BLaER1 treated with 17β-estradiol and CSF1 and Interleukin-3, amounts not matched to agents 10 nM and 100 nM (cell line): ENCODE results near the gene SNX22.
"Not testable (repeated sequence)": the region's sequence is repeated elsewhere in the genome, so short reads cannot be mapped to it uniquely, and the experiment has no call there.

Experiments used
- H3K27ac ChIP-seq, 11 experiments: shearing (Covaris generic); formaldehyde crosslinking; 2 replicates each; pipeline ENCODE4 v1.8.1; 2022
- H3K27me3 ChIP-seq, 11 experiments: shearing (Covaris generic); formaldehyde crosslinking; 2 replicates each; pipeline ENCODE4 v1.8.1; 2022
- H3K36me3 ChIP-seq, 11 experiments: shearing (Covaris generic); formaldehyde crosslinking; 2 replicates each; pipeline ENCODE4 v1.8.1; 2022
- H3K4me1 ChIP-seq, 10 experiments: shearing (Covaris generic); formaldehyde crosslinking; 2 replicates each; pipeline ENCODE4 v1.8.1; 2022
- H3K4me2 ChIP-seq, 11 experiments: shearing (Covaris generic); formaldehyde crosslinking; 2 replicates each; pipeline ENCODE4 v1.8.1; 2022
- H3K4me3 ChIP-seq, 10 experiments: shearing (Covaris generic); formaldehyde crosslinking; 2 replicates each; pipeline ENCODE4 v1.8.1; 2022
- H3K9ac ChIP-seq, 11 experiments: shearing (Covaris generic); formaldehyde crosslinking; 2 replicates each; pipeline ENCODE4 v1.8.1; 2022
- H3K9me3 ChIP-seq, 11 experiments: shearing (Covaris generic); formaldehyde crosslinking; replicated peaks in 1 of 11; 2 replicates each; pipeline ENCODE4 v1.8.1; 2022
- H4K20me1 ChIP-seq, 11 experiments: shearing (Covaris generic); formaldehyde crosslinking; 2 replicates each; pipeline ENCODE4 v1.8.1; 2022
- Cebpa-rat ChIP-seq, 11 experiments: shearing (Covaris generic); IDR thresholded peaks; 2 replicates each; pipeline ENCODE4 v1.8.1; 2022

The SNX22 gene

DNA sequence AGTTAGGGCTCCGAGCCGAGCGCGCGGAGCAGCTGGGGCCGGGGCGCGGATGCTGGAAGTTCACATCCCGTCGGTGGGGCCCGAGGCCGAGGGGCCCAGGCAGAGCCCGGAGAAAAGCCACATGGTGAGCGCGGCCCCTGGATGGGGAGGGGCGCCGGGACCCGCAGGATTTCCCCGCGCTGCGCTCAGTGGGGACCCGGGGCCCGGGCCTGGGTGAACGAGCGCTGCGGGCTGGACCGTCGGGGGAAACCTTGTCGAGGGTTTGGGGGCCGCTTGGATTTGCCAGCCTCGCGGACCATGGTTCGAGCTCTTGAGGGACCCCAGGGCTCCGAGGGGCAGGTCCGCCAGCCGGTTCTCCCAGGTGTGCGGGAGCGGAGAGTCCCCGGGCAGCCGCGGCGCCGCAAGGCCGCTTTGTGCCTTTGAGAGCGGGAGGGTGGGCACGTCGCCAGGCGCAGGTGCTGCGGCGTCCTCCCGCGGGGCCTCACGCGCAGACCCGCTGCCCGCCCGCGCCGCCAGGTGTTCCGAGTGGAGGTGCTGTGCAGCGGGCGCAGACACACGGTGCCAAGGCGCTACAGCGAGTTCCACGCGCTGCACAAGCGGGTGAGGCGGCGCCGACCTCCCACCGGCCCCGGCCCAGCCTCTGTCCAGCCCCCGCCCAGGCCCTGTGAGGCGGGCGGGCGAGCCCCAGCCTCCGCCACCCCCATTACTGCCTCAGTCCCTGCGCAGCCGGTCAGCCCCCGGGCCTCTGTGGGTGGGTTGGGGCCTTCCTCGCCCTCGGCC is at the start of gene SNX22:
Gene SNX22 (plus strand): TSS at position 5 of the 780 bp plus-strand sequence. CDS start 45 bp downstream, at position 50.
- Histone ChIP-seq H4K20me1 (peaks cover 29 to 75% (median 42%) of the 10 kb centered on the region in 11 experiments; a peak in 21 of 22 replicates), H3K36me3 (peaks cover 27 to 33% (median 30%) of the 10 kb centered on the region in 11 experiments), H3K4me2 (peak within 1 kb of the TSS; percentile 86 to 100 (median 98)), H3K27ac (peak within 1 kb of the TSS in 10 of 11 experiments; percentile 23 to 88 (median 74); a peak in 19 of 22 replicates), H3K9ac (peak within 1 kb of the TSS; percentile 70 to 91 (median 83)), H3K4me1 (peaks cover 32 to 69% (median 50%) of the 10 kb centered on the region in 10 experiments), H3K4me3 (peak within 1 kb of the TSS; percentile 58 to 95 (median 81)), H3K9me3 (no peaks in the 10 kb centered on the region), H3K27me3 (peaks cover 0 to 22% (median 0%) of the 10 kb centered on the region in 11 experiments; a peak in 5 of 22 replicates)
- no peak for TF ChIP-seq Cebpa-rat (IDR thresholded peaks at IDR 0.05)

DNA sequence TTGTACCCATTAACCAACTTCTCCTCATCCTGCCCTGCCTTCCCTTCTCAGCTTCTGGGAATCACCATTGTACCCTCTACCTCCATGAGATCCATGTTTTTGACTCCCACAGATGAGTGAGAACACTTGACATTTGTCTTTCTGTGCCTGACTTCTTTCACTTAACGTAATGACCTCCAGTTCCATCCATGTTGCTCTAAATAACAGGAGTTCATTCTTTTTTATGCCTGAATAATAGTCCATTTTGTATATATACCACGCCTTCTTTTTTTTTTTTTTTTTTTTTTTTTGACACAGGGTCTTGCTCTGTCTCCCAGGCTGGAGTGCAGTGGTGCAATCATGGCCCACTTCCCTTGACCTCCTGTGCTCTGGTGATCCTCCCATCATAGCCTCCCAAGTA is 49.0 kb upstream of the SNX22 start:
- H3K9ac ChIP-seq = no peak overlapping the region
- peaks cover 18 to 100% (median 93%) of the 10 kb centered on the region in 11 experiments; a peak in 19 of 22 replicates for H4K20me1 ChIP-seq
- H3K27ac ChIP-seq = no peak overlapping the region; a peak in 2 of 22 replicates
- peaks cover 0 to 12% (median 8%) of the 10 kb centered on the region in 11 experiments; a peak in 16 of 22 replicates for H3K9me3 ChIP-seq
- peaks cover 13 to 51% (median 29%) of the 10 kb centered on the region in 11 experiments; a peak in 20 of 22 replicates for H3K36me3 ChIP-seq
- H3K27me3 ChIP-seq = no peaks in the 10 kb centered on the region
- peaks cover 33 to 100% (median 56%) of the 10 kb centered on the region in 10 experiments for H3K4me1 ChIP-seq
- no peak for TF ChIP-seq Cebpa-rat (IDR thresholded peaks at IDR 0.05)
- no peak overlapping the region for H3K4me3 ChIP-seq
- H3K4me2 ChIP-seq = peak overlapping the region in 3 of 11 experiments; percentile 21 to 94 (median 90); a peak in 4 of 22 replicates

DNA sequence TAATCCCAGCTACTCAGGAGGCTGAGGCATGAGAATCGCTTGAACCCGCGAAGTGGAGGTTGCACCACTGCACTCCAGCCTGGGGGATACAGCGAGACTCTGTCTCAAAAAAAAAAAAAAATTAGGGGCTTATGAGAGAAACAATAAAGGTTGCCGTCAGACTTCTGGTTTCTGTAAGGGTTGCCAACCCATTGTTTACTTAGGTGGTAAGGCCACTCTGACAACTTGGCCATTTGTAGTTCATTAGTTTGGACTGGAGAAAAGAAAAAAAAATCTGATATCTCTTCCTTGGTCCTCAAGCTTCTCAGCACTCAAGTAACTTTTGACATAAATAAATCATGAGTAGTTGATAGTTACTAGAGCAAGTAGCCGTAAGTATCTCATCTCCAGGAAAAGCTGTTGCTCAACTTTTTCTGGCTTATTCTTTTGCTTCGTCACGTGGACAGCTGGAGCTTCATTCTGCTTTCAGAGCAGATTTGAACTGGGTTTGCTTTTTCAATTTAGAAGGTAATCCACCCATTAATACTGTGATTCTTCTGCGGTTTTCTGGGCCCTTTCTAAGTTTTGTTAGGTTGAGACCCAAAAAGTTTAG is 46.3 kb upstream of the SNX22 start:
- peak overlapping the region in 10 of 11 experiments; percentile 8 to 94 (median 46); a peak in 18 of 22 replicates for H3K4me2 ChIP-seq
- H3K36me3 ChIP-seq = peaks cover 13 to 38% (median 23%) of the 10 kb centered on the region in 11 experiments; a peak in 19 of 22 replicates
- H3K9ac ChIP-seq = peak overlapping the region in 5 of 11 experiments; percentile 27 to 74 (median 65); a peak in 11 of 22 replicates
- H4K20me1 ChIP-seq = peaks cover 34 to 100% (median 88%) of the 10 kb centered on the region in 11 experiments; a peak in 21 of 22 replicates
- peaks cover 21 to 99% (median 48%) of the 10 kb centered on the region in 10 experiments for H3K4me1 ChIP-seq
- no peaks in the 10 kb centered on the region for H3K27me3 ChIP-seq
- H3K27ac ChIP-seq = peak overlapping the region in 10 of 11 experiments; percentile 1 to 81 (median 52); a peak in 14 of 22 replicates
- peak in 2 of 11 experiments; percentile 16 to 38; a peak in 1 of 22 replicates for TF ChIP-seq Cebpa-rat (IDR thresholded peaks at IDR 0.05)
- H3K4me3 ChIP-seq = peak overlapping the region in 1 of 10 experiments; percentile 12; a peak in 2 of 20 replicates
- peaks cover 0 to 12% (median 8%) of the 10 kb centered on the region in 11 experiments; a peak in 16 of 22 replicates for H3K9me3 ChIP-seq

DNA sequence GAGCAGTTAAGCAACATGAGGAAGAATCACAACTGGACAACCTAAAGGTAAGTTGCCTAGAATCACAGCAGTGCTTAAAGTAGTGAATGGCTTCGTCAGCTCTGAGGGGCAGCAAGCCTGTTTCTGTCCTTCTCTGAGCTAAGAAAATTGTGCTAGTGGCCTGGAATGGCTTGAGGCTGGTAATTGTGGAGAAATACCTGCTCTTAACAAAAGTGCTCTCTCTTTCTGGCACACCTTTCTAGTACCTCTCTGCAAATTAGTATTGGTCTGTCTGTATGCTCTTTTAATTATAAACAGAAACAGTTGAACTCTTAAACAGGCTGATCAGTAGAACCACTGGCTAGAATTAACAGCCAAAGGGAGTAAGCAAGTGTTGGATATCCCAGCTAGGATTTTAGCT is 44.2 kb upstream of the SNX22 start:
- peak overlapping the region in 5 of 11 experiments; percentile 4 to 94 (median 85); a peak in 7 of 22 replicates for H3K4me2 ChIP-seq
- H3K9ac ChIP-seq = peak overlapping the region in 1 of 11 experiments; percentile 20; a peak in 1 of 22 replicates
- H4K20me1 ChIP-seq = peaks cover 47 to 100% (median 90%) of the 10 kb centered on the region in 11 experiments; a peak in 21 of 22 replicates
- H3K27me3 ChIP-seq = no peaks in the 10 kb centered on the region
- H3K27ac ChIP-seq = peak overlapping the region in 4 of 11 experiments; percentile 1 to 76 (median 13); a peak in 4 of 22 replicates
- H3K36me3 ChIP-seq = peaks cover 12 to 36% (median 20%) of the 10 kb centered on the region in 11 experiments; a peak in 20 of 22 replicates
- H3K4me1 ChIP-seq = peaks cover 36 to 99% (median 58%) of the 10 kb centered on the region in 10 experiments
- H3K4me3 ChIP-seq = no peak overlapping the region
- TF ChIP-seq Cebpa-rat (IDR thresholded peaks at IDR 0.05) = no peak
- peaks cover 0 to 9% (median 7%) of the 10 kb centered on the region in 11 experiments; a peak in 16 of 22 replicates for H3K9me3 ChIP-seq

DNA sequence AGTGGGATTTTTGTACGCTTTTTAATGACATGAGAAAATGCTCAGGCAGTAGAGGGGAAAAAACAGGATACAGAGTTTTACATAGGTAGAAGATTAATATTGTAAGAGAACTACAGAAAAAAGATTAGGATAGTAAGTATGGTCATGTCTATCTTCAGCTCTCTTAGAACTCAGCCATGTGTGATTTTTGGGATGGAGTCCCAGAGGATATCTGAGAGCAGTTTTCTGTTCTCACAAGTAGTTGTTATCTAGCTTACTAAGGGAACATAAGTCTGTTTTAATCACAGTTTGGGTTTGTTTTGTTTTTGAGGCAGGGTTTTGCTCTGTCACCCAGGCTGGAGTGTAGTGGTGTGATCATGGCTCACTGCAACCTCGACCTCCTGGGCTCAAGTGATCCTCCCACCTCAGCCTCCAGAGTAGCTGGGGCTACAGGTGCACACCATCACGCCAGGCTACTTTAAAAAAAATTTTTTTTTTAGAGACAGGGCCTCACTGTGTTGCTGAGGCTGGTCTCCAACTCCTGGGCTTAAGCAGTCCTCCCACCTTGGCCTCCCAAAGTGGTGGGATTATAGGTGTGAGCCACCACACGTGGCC is 41.3 kb upstream of the SNX22 start:
- H3K27me3 ChIP-seq, H3K9me3 ChIP-seq, H3K4me3 ChIP-seq: not testable (repeated sequence)
- peaks cover 33 to 56% (median 39%) of the 10 kb centered on the region in 11 experiments for H3K36me3 ChIP-seq
- peaks cover 47 to 98% (median 81%) of the 10 kb centered on the region in 11 experiments; a peak in 21 of 22 replicates for H4K20me1 ChIP-seq
- H3K9ac ChIP-seq = peak overlapping the region in 2 of 11 experiments; percentile 5 to 44; a peak in 2 of 22 replicates
- peaks cover 29 to 97% (median 56%) of the 10 kb centered on the region in 10 experiments for H3K4me1 ChIP-seq
- peak overlapping the region; percentile 36 to 82 (median 60) for H3K4me2 ChIP-seq
- H3K27ac ChIP-seq = peak overlapping the region in 6 of 11 experiments; percentile 28 to 46 (median 36); a peak in 9 of 22 replicates

DNA sequence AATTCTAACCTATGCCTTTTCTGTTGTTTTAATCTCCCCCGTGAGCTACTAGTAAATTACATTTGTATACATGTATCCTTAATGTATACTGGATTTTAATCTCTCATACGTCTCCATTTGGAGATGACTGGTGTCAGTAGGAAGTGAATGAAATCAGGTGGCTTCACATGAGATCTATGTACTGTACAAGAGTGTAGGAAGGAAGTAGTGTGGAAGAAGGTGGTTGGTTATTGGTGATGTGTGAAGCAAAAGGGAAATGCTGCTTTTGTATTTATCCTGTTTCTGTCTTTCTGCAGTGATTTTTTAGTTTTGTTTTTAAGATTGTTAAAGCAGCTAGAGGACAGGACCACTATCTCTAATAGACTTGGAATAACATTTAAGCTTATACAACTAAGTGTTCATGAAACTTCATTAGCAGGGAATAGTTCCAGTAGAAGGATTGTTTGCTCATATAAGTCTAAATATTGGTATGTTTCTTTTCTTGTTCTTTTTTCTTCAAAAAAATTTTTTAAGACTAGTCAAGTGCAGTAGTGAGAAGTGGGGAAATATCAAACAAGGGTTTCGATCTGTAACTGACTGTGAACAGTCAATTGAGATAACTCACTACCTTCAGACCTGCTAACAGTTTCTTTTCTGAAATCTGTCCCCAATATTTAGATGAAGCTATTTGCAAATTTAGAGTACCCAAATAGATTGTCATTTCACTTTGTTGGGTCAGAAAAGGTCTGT is 40.4 kb upstream of the SNX22 start:
- peak overlapping the region in 2 of 11 experiments; percentile 4 to 48; a peak in 1 of 22 replicates for H3K9ac ChIP-seq
- H3K36me3 ChIP-seq = peaks cover 42 to 62% (median 48%) of the 10 kb centered on the region in 11 experiments
- H3K4me3 ChIP-seq = no peak overlapping the region; a peak in 1 of 20 replicates
- no peaks in the 10 kb centered on the region for H3K27me3 ChIP-seq
- peak overlapping the region in 6 of 11 experiments; percentile 17 to 59 (median 31); a peak in 11 of 22 replicates for H3K27ac ChIP-seq
- no peak for TF ChIP-seq Cebpa-rat (IDR thresholded peaks at IDR 0.05)
- H3K4me2 ChIP-seq = peak overlapping the region; percentile 36 to 82 (median 60)
- H3K4me1 ChIP-seq = peaks cover 23 to 93% (median 50%) of the 10 kb centered on the region in 10 experiments
- H4K20me1 ChIP-seq = peaks cover 43 to 99% (median 73%) of the 10 kb centered on the region in 11 experiments; a peak in 21 of 22 replicates
- H3K9me3 ChIP-seq = no peaks in the 10 kb centered on the region

DNA sequence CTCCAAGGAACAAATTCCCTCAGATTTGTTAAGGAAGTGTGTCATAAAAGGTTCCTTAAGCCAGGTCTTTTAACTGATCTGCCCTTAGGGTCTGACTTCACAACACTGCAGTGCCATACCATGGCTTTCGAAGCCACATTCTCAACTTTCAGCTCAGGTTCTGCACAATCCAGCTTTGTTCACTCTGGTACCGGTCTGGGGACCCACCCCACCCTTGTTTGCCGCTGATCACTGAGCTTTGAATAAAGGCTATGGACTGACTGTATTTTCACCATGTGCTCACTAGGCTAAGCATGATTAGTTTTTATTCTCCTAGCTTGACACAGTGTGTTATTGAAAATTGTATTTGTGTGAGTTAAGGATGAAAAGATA is 39.9 kb upstream of the SNX22 start:
- H3K4me1 ChIP-seq = peaks cover 23 to 87% (median 48%) of the 10 kb centered on the region in 10 experiments
- peak overlapping the region in 2 of 11 experiments; percentile 4 to 48; a peak in 1 of 22 replicates for H3K9ac ChIP-seq
- H3K9me3 ChIP-seq = no peaks in the 10 kb centered on the region
- H3K36me3 ChIP-seq = peaks cover 47 to 66% (median 52%) of the 10 kb centered on the region in 11 experiments
- peak overlapping the region in 9 of 11 experiments; percentile 36 to 82 (median 60); a peak in 15 of 22 replicates for H3K4me2 ChIP-seq
- no peaks in the 10 kb centered on the region for H3K27me3 ChIP-seq
- H3K27ac ChIP-seq = peak overlapping the region in 7 of 11 experiments; percentile 17 to 59 (median 28); a peak in 10 of 22 replicates
- no peak overlapping the region for H3K4me3 ChIP-seq
- peaks cover 38 to 99% (median 70%) of the 10 kb centered on the region in 11 experiments; a peak in 21 of 22 replicates for H4K20me1 ChIP-seq
- TF ChIP-seq Cebpa-rat (IDR thresholded peaks at IDR 0.05) = no peak
